ENCODE data around the gene MAP1B. TPM values are rescaled to one million over a fixed set of nuclear protein-coding genes. Genes with fewer than 3 reads are reported as not detected.

The MAP1B gene
- total RNA-seq, 1 experiment from 2014 or later = 8.9 TPM

GRCh38 chr5:72093217-72093616, 14.1 kb upstream of the MAP1B start:
- POLR2A ChIA-PET = no interaction called here
- no peaks in the 10 kb centered on the region for H3K9me3 ChIP-seq (ENCODE audit: control insufficient read depth in 1 of 2, insufficient read depth in 1 of 2, low read depth in 1 of 2, low read length in 2 of 2)

More at GRCh38 chr5:72093217-72093616, 14.1 kb upstream of the MAP1B start:
- Histone ChIP-seq H2AFZ (ENCODE audit: low read depth, low read length, poor library complexity, severe bottlenecking) (no peak overlapping the region), H3K27ac (ENCODE audit: low read depth, low read length) (no peak overlapping the region), H3K4me1 (ENCODE audit: control insufficient read depth in 1 of 2, insufficient read depth in 2 of 2, low read length in 2 of 2) (no peaks in the 10 kb centered on the region), H3K9me2 (ENCODE audit: insufficient read depth) (no peaks in the 10 kb centered on the region), H3K4me2 (ENCODE audit: low read length) (no peak overlapping the region), H3K9ac (ENCODE audit: low read length) (no peak overlapping the region), H4K20me1 (ENCODE audit: insufficient read depth) (no peaks in the 10 kb centered on the region), H3K79me2 (ENCODE audit: insufficient read depth, low read length) (no peaks in the 10 kb centered on the region), H3K4me3 (replicated peaks in 1 of 2; ENCODE audit: low read depth in 1 of 2, low read length in 2 of 2) (no peak overlapping the region), H3K27me3 (ENCODE audit: insufficient read depth, low read length) (no peaks in the 10 kb centered on the region), H3K36me3 (ENCODE audit: control insufficient read depth in 1 of 2, insufficient read depth in 2 of 2, low read length in 2 of 2) (no peaks in the 10 kb centered on the region)
- ChIA-PET CTCF (no interaction called here), RAD21 (ENCODE audit: low non-redundant PET in 1 of 2, low total read pairs in 2 of 2, uncharacterized antibody in 2 of 2, unreplicated experiment in 2 of 2) (no interaction called here)
- ATAC-seq = no peak
- BruUV-seq (replicated peaks) = no TSS peak
- intact Hi-C loops (cut with micrococcal nuclease) = no loop called here
- TF ChIP-seq SRF (IDR thresholded peaks at IDR 0.05; ENCODE audit: low read depth) (no peak), SP1 (IDR thresholded peaks at IDR 0.05; ENCODE audit: low read depth) (no peak), TCF7L2 (IDR thresholded peaks at IDR 0.05; ENCODE audit: borderline replicate concordance, extremely low read depth, insufficient read depth, insufficient read length) (no peak), POLR2A (IDR thresholded peaks at IDR 0.05; ENCODE audit: borderline replicate concordance, extremely low read depth, insufficient read depth, insufficient read length) (no peak), POLR2AphosphoS5 (IDR thresholded peaks at IDR 0.05; ENCODE audit: low read depth, low read length) (no peak), CBX3 (IDR thresholded peaks at IDR 0.05; ENCODE audit: low read depth) (no peak), FOSL1 (IDR thresholded peaks at IDR 0.05; ENCODE audit: low read depth) (no peak), ELF1 (IDR thresholded peaks at IDR 0.05; ENCODE audit: borderline replicate concordance, low read depth) (no peak), ATF3 (IDR thresholded peaks at IDR 0.05) (no peak), RAD21 (IDR thresholded peaks at IDR 0.05; ENCODE audit: low read depth) (no peak), EGR1 (IDR thresholded peaks at IDR 0.05; ENCODE audit: low read depth) (no peak), EZH2 (IDR thresholded peaks at IDR 0.05) (no peak), ZFX (IDR thresholded peaks at IDR 0.05) (no peak), YY1 (IDR thresholded peaks at IDR 0.05; ENCODE audit: extremely low read depth, insufficient replicate concordance, low read depth, low read length) (no peak), ZNF274 (IDR thresholded peaks at IDR 0.05; ENCODE audit: low read depth, low read length) (no peak), MAX (IDR thresholded peaks at IDR 0.05) (no peak), REST (IDR thresholded peaks at IDR 0.05; ENCODE audit: low read depth) (no peak), CTCF (IDR thresholded peaks at IDR 0.05 in 2 of 3, conservative IDR thresholded peaks at IDR 0.05 in 1 of 3; ENCODE audit: borderline replicate concordance in 1 of 3, insufficient read depth in 1 of 3, low read depth in 2 of 3, low read length in 2 of 3) (no peak), ZBTB33 (IDR thresholded peaks at IDR 0.05; ENCODE audit: extremely low read depth, insufficient replicate concordance, low read length) (no peak)
- no peak for DNase-seq (ENCODE audit: low read depth, low spot score)
